ENCODE measurements around the gene AGPS. TPM values are rescaled to one million over a fixed set of nuclear protein-coding genes. Genes with fewer than 3 reads are reported as not detected.

AGPS gene
- total and polyA plus RNA-seq, 8 donors: 25.0 to 50.2 (median 30.1) TPM

- intact Hi-C loops (cut with DNase I): no loop called here
- H3K4me3 ChIP-seq: no peak overlapping the region
- H3K27ac ChIP-seq: peak overlapping the region in 1 of 2 donors; percentile 29
- H3K4me1 ChIP-seq: peaks cover 6 to 66% of the 10 kb centered on the region in 2 donors
- DNase-seq: no peak
- TF ChIP-seq CTCF (IDR thresholded peaks at IDR 0.05): no peak
- ATAC-seq: no peak
- H3K9me3 ChIP-seq: no peaks in the 10 kb centered on the region
- no peaks in the 10 kb centered on the region for H3K27me3 ChIP-seq
- H3K36me3 ChIP-seq: no peaks in the 10 kb centered on the region
Observed at GRCh38 chr2:177394594-177394973, 2.0 kb downstream of the AGPS start.

- no peak for TF ChIP-seq CTCF (IDR thresholded peaks at IDR 0.05)
- ATAC-seq (no peak), DNase-seq (no peak)
- Histone ChIP-seq H3K27me3 (no peaks in the 10 kb centered on the region), H3K27ac (peak overlapping the region in 1 of 2 donors; percentile 29), H3K9me3 (no peaks in the 10 kb centered on the region), H3K36me3 (no peaks in the 10 kb centered on the region), H3K4me1 (peaks cover 6 to 66% of the 10 kb centered on the region in 2 donors), H3K4me3 (no peak overlapping the region)
- intact Hi-C loops (cut with DNase I): no loop called here
Observed at GRCh38 chr2:177395351-177396065, 2.9 kb downstream of the AGPS start.

- Histone ChIP-seq H3K9me3 (no peaks in the 10 kb centered on the region), H3K4me1 (peaks cover 6 to 70% of the 10 kb centered on the region in 2 donors), H3K27ac (peak overlapping the region; percentile 34 to 42), H3K4me3 (no peak overlapping the region), H3K36me3 (no peaks in the 10 kb centered on the region), H3K27me3 (no peaks in the 10 kb centered on the region)
- DNase-seq: no peak
- intact Hi-C loops (cut with DNase I): no loop called here
- no peak for ATAC-seq
- no peak for TF ChIP-seq CTCF (IDR thresholded peaks at IDR 0.05)
Observed at GRCh38 chr2:177396703-177397460, 4.3 kb downstream of the AGPS start.

- Histone ChIP-seq H3K27me3 (no peaks in the 10 kb centered on the region), H3K27ac (peak overlapping the region; percentile 34 to 42), H3K9me3 (no peaks in the 10 kb centered on the region), H3K4me1 (peaks cover 6 to 64% of the 10 kb centered on the region in 2 donors), H3K4me3 (no peak overlapping the region), H3K36me3 (no peaks in the 10 kb centered on the region)
- intact Hi-C loops (cut with DNase I): no loop called here
- peak in 1 of 4 donors; percentile 38 for DNase-seq
- ATAC-seq: peak; percentile 40
- no peak for TF ChIP-seq CTCF (IDR thresholded peaks at IDR 0.05)
Observed at GRCh38 chr2:177397481-177398289, 5.1 kb downstream of the AGPS start.

Data from left lung (tissue), 10 donors.